Muscle layer of duodenum (tissue), 2 donors: ENCODE measurements around the gene SUV39H2.
A peak's percentile ranks its signal among the peaks of the same experiment; 100 is the strongest.
"Not testable (repeated sequence)": the region's sequence is repeated elsewhere in the genome, so short reads cannot be mapped to it uniquely, and the experiment has no call there.

Experiments
- H3K27ac ChIP-seq: one replicate; pipeline ENCODE4 v1.7.0; 2013; ENCODE audit warnings: mild to moderate bottlenecking, low read length
- H3K27me3 ChIP-seq: one replicate; pipeline ENCODE4 v1.7.0; 2013; ENCODE audit warnings: low read depth, mild to moderate bottlenecking, control low read depth, low read length
- H3K36me3 ChIP-seq, 2 donors: one replicate each; pipeline ENCODE4 v1.7.0; 2013; ENCODE audit warnings: low read length in 2 of 2, control low read depth in 1 of 2, mild to moderate bottlenecking in 1 of 2; ENCODE audit not compliant: insufficient read depth in 2 of 2, control insufficient read depth in 1 of 2
- H3K4me1 ChIP-seq, 2 donors: one replicate each; pipeline ENCODE4 v1.7.0; 2013; ENCODE audit warnings: low read length in 2 of 2, mild to moderate bottlenecking in 2 of 2, control low read depth in 1 of 2, moderate library complexity in 1 of 2; ENCODE audit not compliant: insufficient read depth in 2 of 2, control insufficient read depth in 1 of 2
- H3K4me3 ChIP-seq, 2 donors: one replicate each; pipeline ENCODE4 v1.7.0; 2013; ENCODE audit warnings: low read length in 2 of 2, low read depth in 1 of 2, mild to moderate bottlenecking in 1 of 2
- H3K9me3 ChIP-seq, 2 donors: one replicate each; pipeline ENCODE4 v1.7.0; 2013; ENCODE audit warnings: low read length in 2 of 2, control low read depth in 1 of 2, mild to moderate bottlenecking in 1 of 2; ENCODE audit not compliant: control insufficient read depth in 1 of 2
- donor health status: healthy.

Gene SUV39H2

DNA sequence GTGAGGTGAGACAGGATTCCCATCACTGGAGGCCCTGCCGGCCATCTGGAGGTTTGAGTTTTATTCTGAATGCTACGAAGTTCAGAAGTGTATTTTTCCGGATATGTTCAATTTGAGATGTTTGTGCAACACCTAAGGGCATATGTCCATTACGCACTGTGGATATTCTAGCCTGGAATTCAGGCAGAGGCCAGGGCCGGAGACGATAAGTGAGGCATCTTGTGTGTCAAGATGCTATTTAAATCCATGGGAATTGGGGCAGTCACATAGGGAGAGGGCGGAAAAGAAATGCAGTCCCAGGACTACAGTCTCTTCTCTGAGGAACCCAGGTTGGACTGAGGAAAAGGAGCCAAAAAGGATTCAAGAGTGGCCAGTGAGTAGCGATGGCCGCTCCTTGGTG is 1.9 kb upstream of the SUV39H2 start:
- Histone ChIP-seq H3K4me1 (peaks cover 7 to 22% of the 10 kb centered on the region in 2 donors), H3K27ac (no peak overlapping the region), H3K9me3 (no peaks in the 10 kb centered on the region), H3K4me3 (peak overlapping the region in 1 of 2 donors; percentile 98), H3K27me3 (no peaks in the 10 kb centered on the region), H3K36me3 (peaks cover 0 to 7% of the 10 kb centered on the region in 2 donors)

DNA sequence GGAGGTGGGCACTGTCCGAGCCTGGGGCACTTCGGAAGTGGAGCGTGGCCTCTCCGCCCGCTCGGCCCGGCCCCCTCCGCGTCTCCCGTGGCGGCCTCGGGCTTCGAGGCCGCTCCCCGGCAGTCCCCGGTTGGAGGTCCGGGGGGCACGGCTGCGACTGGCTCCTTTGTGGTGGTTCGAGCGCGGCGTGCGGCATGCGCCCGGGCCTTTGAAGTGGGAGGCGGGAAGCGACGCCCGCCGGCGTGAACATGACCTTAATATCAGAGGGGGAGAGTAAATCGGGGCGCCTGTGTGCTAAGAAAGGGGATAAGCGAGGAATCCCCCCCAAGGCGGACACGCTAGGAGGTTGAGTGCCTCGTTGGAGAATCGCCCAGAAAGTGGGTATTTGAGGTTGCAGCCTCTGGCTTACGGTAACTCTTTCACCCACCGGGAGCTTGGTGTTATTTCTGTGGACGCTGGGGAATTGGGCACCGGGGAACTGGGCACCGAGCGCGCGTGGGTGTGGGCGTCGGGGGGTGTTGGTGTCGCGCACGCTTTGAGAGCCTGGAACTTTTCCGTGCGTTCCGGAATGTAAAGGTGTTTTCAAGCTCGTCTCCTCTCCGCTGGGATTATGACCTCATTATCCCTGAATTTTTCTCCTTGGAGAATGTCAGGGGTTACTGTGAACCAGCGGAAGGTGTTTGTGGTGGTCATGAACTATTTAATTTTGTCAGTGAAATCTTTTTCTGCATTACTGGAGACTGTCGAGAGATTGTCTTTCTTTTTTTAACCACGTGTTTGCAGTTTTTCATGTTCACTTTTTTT is 660 bp downstream of the SUV39H2 start:
- H3K4me3 ChIP-seq: peak overlapping the region; percentile 74 to 98
- H3K27me3 ChIP-seq: no peaks in the 10 kb centered on the region
- H3K27ac ChIP-seq: peak overlapping the region; percentile 32
- H3K36me3 ChIP-seq: peaks cover 0 to 7% of the 10 kb centered on the region in 2 donors
- H3K9me3 ChIP-seq: no peaks in the 10 kb centered on the region
- peaks cover 7 to 22% of the 10 kb centered on the region in 2 donors for H3K4me1 ChIP-seq

DNA sequence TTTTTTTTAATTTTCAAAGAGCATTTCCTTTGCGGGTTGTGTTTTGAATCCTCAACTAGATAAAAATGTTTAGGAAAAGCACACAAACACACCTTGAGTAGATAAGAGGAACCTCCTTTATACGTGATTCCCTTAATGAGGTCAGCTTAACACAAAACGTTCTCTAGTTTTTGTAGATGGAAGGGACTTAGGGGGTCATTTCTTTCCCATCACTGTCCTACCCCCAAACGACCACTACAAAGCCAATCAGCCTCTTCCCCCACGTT is 1.2 kb downstream of the SUV39H2 start:
- Histone ChIP-seq H3K36me3 (peaks cover 0 to 7% of the 10 kb centered on the region in 2 donors), H3K27me3 (no peaks in the 10 kb centered on the region), H3K9me3 (no peaks in the 10 kb centered on the region), H3K4me3 (peak overlapping the region; percentile 74 to 98), H3K27ac (peak overlapping the region; percentile 32), H3K4me1 (peaks cover 7 to 22% of the 10 kb centered on the region in 2 donors)

DNA sequence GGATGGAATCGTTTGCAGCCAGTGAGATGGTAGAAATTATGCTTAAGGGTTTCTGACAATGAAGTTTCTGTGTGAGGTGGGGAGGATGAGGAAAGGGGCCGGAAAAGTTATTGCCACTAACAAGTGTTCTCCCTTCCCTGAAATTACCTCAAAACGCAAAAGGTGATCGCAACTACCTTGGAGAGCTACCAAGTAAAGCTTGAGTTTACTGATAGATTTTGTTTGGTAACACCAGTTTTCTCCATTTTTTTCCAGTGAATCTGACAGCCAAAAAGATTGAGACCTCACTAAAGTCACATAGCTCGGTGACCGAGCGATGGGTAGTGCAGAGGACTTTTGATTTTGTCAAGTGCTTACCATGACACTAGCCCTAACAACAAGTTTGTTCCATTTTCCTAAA is 1.6 kb downstream of the SUV39H2 start:
- H3K9me3 ChIP-seq: no peaks in the 10 kb centered on the region
- peaks cover 0 to 7% of the 10 kb centered on the region in 2 donors for H3K36me3 ChIP-seq
- H3K4me3 ChIP-seq: peak overlapping the region; percentile 74 to 98
- no peak overlapping the region for H3K27ac ChIP-seq
- H3K4me1 ChIP-seq: peaks cover 7 to 22% of the 10 kb centered on the region in 2 donors
- H3K27me3 ChIP-seq: no peaks in the 10 kb centered on the region

DNA sequence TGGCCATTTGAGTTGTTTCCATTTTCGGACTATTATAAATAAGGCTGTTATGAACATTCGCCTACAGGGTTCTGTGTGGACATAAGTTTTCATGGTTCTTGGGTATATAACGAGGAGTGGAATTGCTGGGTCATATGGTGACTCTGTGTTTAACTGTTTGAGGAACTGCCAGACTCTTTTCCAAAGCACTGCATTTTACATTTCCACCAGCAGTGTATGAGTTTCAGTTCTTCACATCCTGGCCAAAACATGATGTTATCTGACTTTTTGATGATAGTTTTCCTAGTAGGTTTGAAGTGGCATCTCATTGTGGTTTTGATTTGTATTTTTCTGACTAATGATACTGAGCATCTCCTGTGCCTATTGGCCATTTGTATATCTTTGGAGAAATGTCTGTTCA is 5.4 kb downstream of the SUV39H2 start:
- peaks cover 7 to 12% of the 10 kb centered on the region in 2 donors for H3K4me1 ChIP-seq
- no peak overlapping the region for H3K27ac ChIP-seq
- H3K27me3 ChIP-seq: no peaks in the 10 kb centered on the region
- H3K4me3 ChIP-seq: no peak overlapping the region
- no peaks in the 10 kb centered on the region for H3K9me3 ChIP-seq
- H3K36me3 ChIP-seq: no peaks in the 10 kb centered on the region

DNA sequence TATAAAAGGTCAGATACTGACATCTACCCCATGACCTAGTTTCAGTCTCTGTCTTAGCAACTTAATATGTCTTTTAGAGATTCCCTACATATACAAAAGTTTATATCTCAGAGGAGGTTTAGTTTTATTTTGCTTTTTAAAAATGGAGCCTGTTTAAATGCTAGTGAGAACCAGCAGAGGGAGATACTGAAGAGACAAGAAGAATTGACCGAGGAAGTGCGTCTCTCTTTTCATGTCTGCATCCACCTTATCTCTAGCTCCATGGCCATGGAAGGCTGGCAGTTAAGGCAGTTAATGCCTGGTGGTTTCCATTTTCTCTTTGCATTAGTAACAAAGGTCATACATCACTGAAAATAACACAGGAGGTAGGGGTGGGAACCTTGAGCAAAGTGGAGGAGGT is 10.7 kb downstream of the SUV39H2 start:
- H3K27ac ChIP-seq: no peak overlapping the region
- H3K9me3 ChIP-seq: no peaks in the 10 kb centered on the region
- no peaks in the 10 kb centered on the region for H3K27me3 ChIP-seq
- no peaks in the 10 kb centered on the region for H3K4me1 ChIP-seq
- no peak overlapping the region for H3K4me3 ChIP-seq
- H3K36me3 ChIP-seq: no peaks in the 10 kb centered on the region

DNA sequence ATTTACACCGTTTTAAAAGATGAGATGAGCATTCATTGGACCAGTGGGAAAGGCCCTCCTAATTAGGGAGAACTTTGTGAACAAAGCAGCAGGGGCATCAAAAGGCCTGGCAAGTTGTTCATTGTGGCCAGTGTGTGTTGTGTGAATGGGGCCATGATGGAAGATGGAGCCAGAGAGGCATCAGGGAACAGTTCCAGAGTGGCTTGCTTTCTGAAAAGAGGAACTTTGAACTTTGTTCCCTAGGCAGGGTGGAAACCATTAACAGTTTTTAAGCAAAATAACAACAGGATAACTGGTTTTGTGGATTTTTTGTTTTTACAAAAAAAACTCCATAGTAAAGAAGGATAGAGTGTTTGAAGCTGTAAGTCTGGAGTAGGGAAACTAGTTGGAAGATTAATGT is 12.5 kb downstream of the SUV39H2 start:
- H3K9me3 ChIP-seq: no peaks in the 10 kb centered on the region
- H3K36me3 ChIP-seq: no peaks in the 10 kb centered on the region
- H3K4me3 ChIP-seq: no peak overlapping the region
- no peaks in the 10 kb centered on the region for H3K27me3 ChIP-seq
- H3K4me1 ChIP-seq: no peaks in the 10 kb centered on the region
- no peak overlapping the region for H3K27ac ChIP-seq

DNA sequence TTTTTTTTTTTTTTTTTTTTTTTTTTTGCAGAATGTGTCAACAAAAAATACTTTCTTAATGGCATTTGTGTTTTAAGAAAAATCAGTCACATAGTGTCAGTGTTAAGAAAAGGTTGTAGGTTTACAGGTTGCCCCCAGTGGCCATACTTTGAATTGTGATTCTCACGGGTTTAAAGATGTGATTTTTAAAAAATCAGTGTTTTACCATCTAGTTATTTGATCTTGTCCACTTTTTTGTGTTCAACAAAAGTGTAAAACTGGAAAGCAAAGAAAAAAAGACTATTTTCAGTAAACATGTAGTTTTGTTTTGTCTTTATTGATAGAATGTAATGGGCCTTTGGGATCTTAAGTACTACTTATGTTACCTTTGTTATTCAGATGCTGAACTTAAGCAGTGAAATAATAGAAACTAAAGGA is 25.7 kb downstream of the SUV39H2 start:
- Histone ChIP-seq H3K9me3 (no peaks in the 10 kb centered on the region), H3K27me3 (no peaks in the 10 kb centered on the region), H3K27ac (no peak overlapping the region), H3K4me1 (no peaks in the 10 kb centered on the region), H3K36me3 (peaks cover 15 to 24% of the 10 kb centered on the region in 2 donors), H3K4me3 (no peak overlapping the region)

DNA sequence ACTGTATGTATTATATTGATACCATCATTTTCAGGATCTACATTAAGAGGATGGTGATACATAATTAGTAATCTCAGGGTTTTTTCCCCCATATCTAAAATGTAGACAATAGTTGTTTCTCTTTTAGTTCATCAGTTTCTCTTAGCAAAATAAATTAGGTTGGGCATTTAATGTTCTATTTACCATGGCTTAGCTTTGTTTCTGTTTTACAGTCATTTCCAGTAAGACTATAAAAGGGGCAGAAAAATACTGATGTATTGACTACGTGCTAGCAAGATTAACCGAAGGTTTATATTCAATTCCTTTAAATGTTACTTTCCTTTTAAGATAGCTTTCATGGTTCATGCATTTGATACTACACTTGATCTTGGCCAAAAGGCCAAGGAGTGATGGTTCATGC is 26.2 kb downstream of the SUV39H2 start:
- no peak overlapping the region for H3K4me3 ChIP-seq
- no peaks in the 10 kb centered on the region for H3K27me3 ChIP-seq
- H3K36me3 ChIP-seq: peaks cover 19 to 24% of the 10 kb centered on the region in 2 donors
- no peaks in the 10 kb centered on the region for H3K4me1 ChIP-seq
- no peak overlapping the region for H3K27ac ChIP-seq
- no peaks in the 10 kb centered on the region for H3K9me3 ChIP-seq

DNA sequence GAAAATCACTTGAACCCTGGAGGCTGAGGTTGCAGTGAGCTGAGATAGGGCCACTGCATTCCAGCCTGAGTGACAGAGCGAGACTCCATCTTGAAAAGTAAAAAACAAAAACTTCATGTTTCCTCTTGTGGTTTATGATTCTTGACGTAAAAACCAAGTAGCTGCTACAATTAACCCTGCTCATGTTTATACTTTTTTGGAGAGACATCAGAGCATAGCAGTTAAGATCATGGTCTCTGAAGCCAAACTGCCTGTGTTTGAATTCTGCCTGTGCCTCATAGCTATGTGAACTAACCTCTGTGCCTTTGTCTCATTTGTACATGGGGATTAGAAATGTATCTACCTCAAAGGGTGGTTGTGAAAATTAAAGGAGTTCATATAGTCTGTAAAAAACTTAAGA is 27.2 kb downstream of the SUV39H2 start:
- peaks cover 29 to 31% of the 10 kb centered on the region in 2 donors for H3K36me3 ChIP-seq
- no peak overlapping the region for H3K4me3 ChIP-seq
- no peak overlapping the region for H3K27ac ChIP-seq
- H3K27me3 ChIP-seq: no peaks in the 10 kb centered on the region
- no peaks in the 10 kb centered on the region for H3K4me1 ChIP-seq
- H3K9me3 ChIP-seq: no peaks in the 10 kb centered on the region

DNA sequence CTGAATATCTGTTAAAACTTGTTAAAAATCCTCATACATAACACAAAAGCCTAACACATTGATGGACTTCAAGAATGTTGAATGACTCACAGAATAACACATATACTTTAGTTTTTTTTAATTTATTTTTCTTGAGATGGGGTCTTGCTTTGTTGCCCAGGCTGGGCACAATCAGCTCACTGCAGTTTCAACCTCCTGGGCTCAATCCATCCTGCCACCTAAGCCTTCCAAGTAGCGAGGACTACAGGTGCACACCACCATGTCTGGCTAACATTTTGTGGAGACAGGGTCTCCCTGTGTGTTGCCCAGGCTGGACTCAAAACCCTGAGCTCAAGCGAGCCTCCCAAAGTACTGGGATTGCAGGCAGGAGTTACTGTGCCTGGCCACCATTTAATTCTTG is 28.1 kb downstream of the SUV39H2 start:
- no peak overlapping the region for H3K27ac ChIP-seq
- H3K36me3 ChIP-seq: peaks cover 32 to 34% of the 10 kb centered on the region in 2 donors

DNA sequence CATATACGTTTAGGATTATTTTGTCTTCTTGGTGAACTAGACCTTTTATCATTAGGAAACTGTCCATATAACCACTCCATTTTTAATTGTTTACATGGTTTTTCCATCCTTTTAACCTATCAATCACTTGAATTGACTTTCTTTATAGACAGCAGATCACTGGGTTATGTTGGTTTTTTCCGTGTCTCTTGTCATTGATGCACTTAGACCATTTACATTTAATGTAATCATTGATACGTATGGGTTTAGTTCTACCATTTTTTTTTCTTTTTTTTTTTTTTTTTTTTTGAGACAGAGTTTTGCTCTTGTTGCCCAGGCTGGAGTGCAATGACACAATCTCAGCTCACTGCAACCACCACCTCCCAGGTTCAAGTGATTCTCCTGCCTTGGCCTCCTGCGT is 28.9 kb downstream of the SUV39H2 start:
- H3K4me3 ChIP-seq, H3K9me3 ChIP-seq, H3K4me1 ChIP-seq, H3K27me3 ChIP-seq, H3K27ac ChIP-seq: not testable (repeated sequence)
- H3K36me3 ChIP-seq: peaks cover 32 to 34% of the 10 kb centered on the region in 2 donors

More for the DNA sequence above, 28.1 kb downstream of the SUV39H2 start:
- no peaks in the 10 kb centered on the region for H3K4me1 ChIP-seq
- no peaks in the 10 kb centered on the region for H3K27me3 ChIP-seq
- H3K9me3 ChIP-seq: no peaks in the 10 kb centered on the region
- no peak overlapping the region for H3K4me3 ChIP-seq
